GM18520 (cell line): ENCODE measurements around the gene ATP6V0C.

Experiments used
- ATAC-seq: cut with Tn5 transposase; IDR thresholded peaks from one replicate; pipeline ENCODE4 v1.9.1; 2021; ENCODE audit not compliant: unreplicated experiment

ATP6V0C gene

GRCh38 chr16:2508722-2509400 is 4.9 kb upstream of the ATP6V0C start:
- ATAC-seq, result no peak

- no peak for ATAC-seq
Measured at GRCh38 chr16:2511128-2511800, 2.5 kb upstream of the ATP6V0C start.

GRCh38 chr16:2511996-2512734 is 1.6 kb upstream of the ATP6V0C start:
- no peak for ATAC-seq

- no peak for ATAC-seq
Measured at GRCh38 chr16:2512735-2513404, 882 bp upstream of the ATP6V0C start.

- no peak for ATAC-seq
Measured at GRCh38 chr16:2514333-2515179, 804 bp downstream of the ATP6V0C start.

- no peak for ATAC-seq
Measured at GRCh38 chr16:2515180-2515851, 1.6 kb downstream of the ATP6V0C start.

GRCh38 chr16:2516391-2517240 is 2.9 kb downstream of the ATP6V0C start:
- ATAC-seq, result no peak

GRCh38 chr16:2517954-2518605 is 4.3 kb downstream of the ATP6V0C start:
- no peak for ATAC-seq

- no peak for ATAC-seq
Measured at GRCh38 chr16:2518823-2519710, 5.3 kb downstream of the ATP6V0C start.

GRCh38 chr16:2519711-2520080 is 5.9 kb downstream of the ATP6V0C start:
- ATAC-seq, result no peak

- ATAC-seq, result peak; percentile 34
Measured at GRCh38 chr16:2520097-2520783, 6.5 kb downstream of the ATP6V0C start, which contains the start of gene AMDHD2. Gene AMDHD2 (plus strand): TSS chr16:2520371. CDS start chr16:2520459, 88 bp downstream.

- ATAC-seq, result no peak
Measured at GRCh38 chr16:2520784-2521531, 7.2 kb downstream of the ATP6V0C start.

- no peak for ATAC-seq
Measured at GRCh38 chr16:2523801-2524231, 10.1 kb downstream of the ATP6V0C start.

GRCh38 chr16:2524339-2524938 is 10.7 kb downstream of the ATP6V0C start:
- no peak for ATAC-seq

- ATAC-seq, result no peak
Measured at GRCh38 chr16:2526135-2526534, 12.4 kb downstream of the ATP6V0C start.
